Measurements from ENCODE around the gene GALNT18. TPM values are rescaled to one million over a fixed set of nuclear protein-coding genes. Genes with fewer than 3 reads are reported as not detected.

GALNT18 gene
- total RNA-seq, result 10 to 100 TPM in 3 of 4 donors, 1 to 10 TPM in 1; 7.8 to 57.1 (median 17.8) TPM

GRCh38 chr11:11621573-11622339 lies at the start of gene GALNT18:
GALNT18 (minus strand) TSS chr11:11622005.
- TF ChIP-seq, protein P1, sequence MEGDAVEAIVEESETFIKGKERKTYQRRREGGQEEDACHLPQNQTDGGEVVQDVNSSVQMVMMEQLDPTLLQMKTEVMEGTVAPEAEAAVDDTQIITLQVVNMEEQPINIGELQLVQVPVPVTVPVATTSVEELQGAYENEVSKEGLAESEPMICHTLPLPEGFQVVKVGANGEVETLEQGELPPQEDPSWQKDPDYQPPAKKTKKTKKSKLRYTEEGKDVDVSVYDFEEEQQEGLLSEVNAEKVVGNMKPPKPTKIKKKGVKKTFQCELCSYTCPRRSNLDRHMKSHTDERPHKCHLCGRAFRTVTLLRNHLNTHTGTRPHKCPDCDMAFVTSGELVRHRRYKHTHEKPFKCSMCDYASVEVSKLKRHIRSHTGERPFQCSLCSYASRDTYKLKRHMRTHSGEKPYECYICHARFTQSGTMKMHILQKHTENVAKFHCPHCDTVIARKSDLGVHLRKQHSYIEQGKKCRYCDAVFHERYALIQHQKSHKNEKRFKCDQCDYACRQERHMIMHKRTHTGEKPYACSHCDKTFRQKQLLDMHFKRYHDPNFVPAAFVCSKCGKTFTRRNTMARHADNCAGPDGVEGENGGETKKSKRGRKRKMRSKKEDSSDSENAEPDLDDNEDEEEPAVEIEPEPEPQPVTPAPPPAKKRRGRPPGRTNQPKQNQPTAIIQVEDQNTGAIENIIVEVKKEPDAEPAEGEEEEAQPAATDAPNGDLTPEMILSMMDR (IDR thresholded peaks at IDR 0.05; ENCODE audit: low read depth), result no peak

DNA sequence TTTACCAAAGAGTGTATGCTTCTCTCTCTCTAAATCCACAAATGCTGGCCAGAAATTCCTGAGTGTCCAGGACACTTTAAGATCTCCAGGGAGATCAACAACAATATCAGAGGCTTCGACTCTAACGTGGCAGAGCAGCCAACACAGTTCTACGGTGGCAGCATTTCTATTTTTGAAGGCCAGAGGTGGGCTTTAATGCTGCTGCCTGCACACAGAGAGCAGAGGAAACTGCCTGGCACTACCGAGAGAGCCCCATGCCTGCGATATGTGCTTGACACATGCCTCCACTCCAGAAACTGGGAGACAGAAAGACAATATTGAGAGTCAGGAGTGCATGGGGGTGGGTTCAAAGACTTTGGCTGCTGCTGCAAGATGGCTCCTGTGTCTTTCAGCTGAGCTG lies 48.8 kb upstream of the GALNT18 start:
- TF ChIP-seq, protein P1 (IDR thresholded peaks at IDR 0.05; ENCODE audit: low read depth), result no peak

DNA sequence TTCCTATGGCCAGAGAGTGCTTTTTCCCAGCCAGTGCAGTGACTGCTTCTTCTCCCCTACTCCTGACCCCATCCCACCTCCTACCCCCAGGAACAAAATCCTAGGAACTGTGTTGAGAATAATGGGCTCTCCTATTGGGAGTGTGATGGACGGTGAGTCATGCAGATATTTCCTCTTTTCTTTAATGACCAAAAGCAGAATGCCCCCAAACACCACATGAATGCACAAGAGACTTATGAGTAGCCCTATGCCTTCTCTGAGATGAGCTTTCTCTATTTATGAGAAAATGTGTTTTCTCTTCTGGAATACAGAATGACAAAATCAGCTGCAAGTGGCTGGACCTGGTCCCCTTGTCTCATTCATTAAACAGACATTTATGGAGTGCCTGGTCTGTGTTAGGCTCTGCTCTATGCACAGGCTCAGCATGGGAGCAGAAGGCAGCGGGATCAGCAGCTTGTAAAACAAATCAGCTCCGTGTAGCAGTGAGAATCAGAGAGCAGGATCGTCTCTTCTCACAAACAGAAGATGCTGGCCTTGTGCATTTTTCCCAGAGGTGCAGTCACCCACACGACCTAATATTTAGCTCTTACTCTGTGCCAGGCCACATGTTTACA lies 47.5 kb upstream of the GALNT18 start:
- TF ChIP-seq, protein P1 (IDR thresholded peaks at IDR 0.05; ENCODE audit: low read depth), result no peak

DNA sequence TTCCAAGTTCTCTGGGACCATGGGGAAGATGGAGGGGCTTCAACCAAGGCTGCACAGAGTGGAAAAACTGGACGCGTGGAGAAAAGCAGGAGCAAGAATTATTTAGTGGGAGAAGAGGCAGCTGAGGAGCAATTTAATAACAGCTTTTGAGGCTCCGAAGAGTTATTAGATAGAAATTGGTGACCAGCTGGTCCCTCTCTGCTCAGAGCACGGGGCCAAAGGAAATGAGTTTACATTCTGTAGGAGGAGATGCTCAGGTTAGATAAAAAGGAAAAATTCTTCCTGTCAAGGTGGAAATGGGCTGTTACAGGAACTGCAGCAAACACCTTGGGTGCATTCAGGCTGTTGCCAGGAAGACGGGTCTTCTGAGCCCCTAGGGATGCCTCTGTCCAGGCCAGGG lies 47.0 kb upstream of the GALNT18 start:
- TF ChIP-seq, protein P1 (IDR thresholded peaks at IDR 0.05; ENCODE audit: low read depth), result no peak

DNA sequence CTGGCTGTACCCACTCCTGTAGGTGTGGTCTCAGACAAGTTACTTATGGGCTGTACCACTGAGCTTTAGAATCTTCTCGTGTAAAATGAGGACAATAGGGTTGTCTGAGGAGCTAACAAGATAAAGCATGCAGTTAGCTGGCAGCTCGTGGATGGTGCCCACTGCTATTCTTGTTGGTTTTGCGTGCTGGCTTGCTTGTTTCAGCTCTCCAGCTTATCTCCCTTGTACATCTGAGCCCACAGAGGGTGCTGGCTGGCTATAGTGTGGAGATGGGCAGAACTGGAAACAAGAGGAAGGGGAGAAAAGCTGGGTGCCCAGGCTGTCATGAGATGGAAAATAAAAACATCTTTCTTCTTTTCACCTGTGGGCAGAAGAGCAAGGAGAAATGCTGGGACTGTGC lies 46.5 kb upstream of the GALNT18 start:
- TF ChIP-seq, protein P1 (IDR thresholded peaks at IDR 0.05; ENCODE audit: low read depth), result no peak

DNA sequence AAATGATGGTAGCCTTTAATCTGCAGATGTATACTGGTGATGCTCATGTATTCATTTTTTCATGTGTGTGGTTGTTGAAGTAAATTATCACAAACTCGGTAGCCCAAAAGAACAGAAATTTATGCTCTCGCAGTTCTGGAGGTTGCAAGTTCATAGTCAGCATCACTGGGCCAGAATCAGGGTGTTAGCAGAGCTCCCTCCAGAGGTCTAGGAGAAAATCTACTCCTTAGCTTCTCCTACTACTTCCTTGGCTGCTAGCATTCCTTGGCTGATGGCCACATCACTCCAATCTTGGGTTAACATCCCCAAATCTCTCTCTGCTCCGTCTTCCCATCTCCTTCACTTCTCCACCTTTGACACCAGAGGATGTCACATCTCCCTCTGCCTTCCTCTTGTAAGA lies 45.3 kb upstream of the GALNT18 start:
- TF ChIP-seq, protein P1 (IDR thresholded peaks at IDR 0.05; ENCODE audit: low read depth), result no peak

GRCh38 chr11:11665407-11665806 lies 43.6 kb upstream of the GALNT18 start:
- TF ChIP-seq, protein P1 (IDR thresholded peaks at IDR 0.05; ENCODE audit: low read depth), result no peak

All from subcutaneous adipose tissue (tissue), 4 donors.